Pancreas (tissue), 10 donors: Measurements from ENCODE around the gene ATRN. TPM values are rescaled to one million over a fixed set of nuclear protein-coding genes. Genes with fewer than 3 reads are reported as not detected.
"Not testable (repeated sequence)": the region's sequence is repeated elsewhere in the genome, so short reads cannot be mapped to it uniquely, and the experiment has no call there.

Experiments used
- ATAC-seq, 4 donors: fragments of 200-7000 bp; cut with Tn5 transposase; one replicate each; pipeline versions ENCODE4 v1.8.0 to v1.9.1; 2020; ENCODE audit warnings: mild to moderate bottlenecking in 4 of 4, moderate library complexity in 4 of 4
- DNase-seq, 6 donors: peaks; one replicate each; pipeline ENCODE4 v3.0.0-alpha.2; 2020
- FAIRE-seq: peaks from 2 replicates; lab custom pipeline; 2012; peaks lifted over from hg19 to GRCh38; lab: Jason Lieb, UNC
- H3K27ac ChIP-seq, 4 donors: fragments of 200-600 bp; sonication (generic); 1 replicate in 3 of 4; 2 replicates in 1 of 4; pipeline versions ENCODE4 v1.5.0 to v1.8.0; 2020
- H3K27me3 ChIP-seq, 4 donors: fragments of 200-600 bp; one replicate each; pipeline ENCODE4 v1.8.0; 2021
- H3K36me3 ChIP-seq, 3 donors: fragments of 200-600 bp; sonication (generic) in 1 of 3; one replicate each; pipeline versions ENCODE4 v1.5.0 to v1.8.0; 2020 to 2021
- H3K4me1 ChIP-seq, 3 donors: fragments of 200-600 bp; one replicate each; pipeline ENCODE4 v1.8.0; 2021
- H3K4me3 ChIP-seq, 4 donors: fragments of 200-600 bp; sonication (generic) in 2 of 4; one replicate each; pipeline versions ENCODE4 v1.5.0 to v1.8.0; 2020 to 2021
- H3K9me3 ChIP-seq, 4 donors: fragments of 200-600 bp; one replicate each; pipeline ENCODE4 v1.8.0; 2021
- CTCF ChIP-seq, 4 donors: fragments of 200-600 bp; sonication (generic) in 3 of 4; IDR thresholded peaks; one replicate each; pipeline versions ENCODE4 v1.5.0 to v1.8.0; 2021; ENCODE audit warnings: antibody characterized with exemption in 4 of 4
- WGBS, 2 donors: extraction: QIAGEN DNeasy Blood & Tissue Kit; methylation state at CpG; one replicate each; pipeline ENCODE4 v1.1.7; 2013; 5-methylcytosine and 5-hydroxymethylcytosine counted together
- intact Hi-C, 3 donors: fragments of 100-400 bp; cut with DNase I; formaldehyde crosslinking; loops; one replicate each; pipeline versions ENCODE4 v1.11.1 to v1.14.2; 2022
- polyA plus RNA-seq, 2 donors: library from polyadenylated mRNA; stranded (reverse); fragments of 200-250 nt; gene quantifications; one replicate each; pipeline ENCODE4 v1.2.3, GENCODE V29; 2013
- total RNA-seq, 6 donors: library from RNA; stranded (reverse); fragmentation: NEBNext Ultra II Directional in 4 of 6; extraction: Animal tissue kit (Norgen Biotek cat#: 25700) in 4 of 6; gene quantifications; one replicate each; pipeline versions ENCODE4 v1.2.1 to v1.2.4, GENCODE V29; 2021 to 2023
- donor health status: healthy with polysubstance abuse.
- donor health status: DM: no; HTN: no; CAD: no; lungs with moderate emphysema.
- donor health status: DM: no; HTN: no; CAD: no.
- donor health status: control.
- donor health status: control.
- donor health status: Bipolar disorder and iron deficiency.
- donor health status: DM: yes; HTN: yes; CAD: no.
- donor health status: DM: no; HTN: no; CAD: no.
- donor health status: DM: no; HTN: no; CAD: no.
- donor health status: DM: yes; HTN: yes; CAD: no.

The ATRN gene
- total and polyA plus RNA-seq, 8 donors: 3.6 to 30.4 (median 20.6) TPM

GRCh38 chr20:3521852-3522740 is 51.3 kb downstream of the ATRN start:
- intact Hi-C loops: no loop called here
- Histone ChIP-seq H3K27ac (no peak overlapping the region), H3K4me1 (no peaks in the 10 kb centered on the region), H3K27me3 (no peaks in the 10 kb centered on the region), H3K4me3 (no peak overlapping the region), H3K9me3 (no peaks in the 10 kb centered on the region), H3K36me3 (no peaks in the 10 kb centered on the region)
- no peak for ATAC-seq
- DNase-seq: no peak
- no peak for FAIRE-seq
- WGBS, 2 donors: 91 to 93% methylated on average over 5 of the region's 5 CpGs
- no peak for TF ChIP-seq CTCF (IDR thresholded peaks at IDR 0.05)

GRCh38 chr20:3524696-3525095 is 53.9 kb downstream of the ATRN start:
- DNase-seq, FAIRE-seq, intact Hi-C loops, ATAC-seq, H3K27ac ChIP-seq, H3K9me3 ChIP-seq, H3K4me3 ChIP-seq, H3K36me3 ChIP-seq, H3K4me1 ChIP-seq, H3K27me3 ChIP-seq: not testable (repeated sequence)
- 92 to 95% methylated on average over 5 of the region's 5 CpGs for WGBS, 2 donors

GRCh38 chr20:3532089-3532615 is 61.3 kb downstream of the ATRN start:
- TF ChIP-seq CTCF (IDR thresholded peaks at IDR 0.05): no peak
- ATAC-seq: no peak
- H3K9me3 ChIP-seq: no peaks in the 10 kb centered on the region
- H3K4me1 ChIP-seq: no peaks in the 10 kb centered on the region
- no peak overlapping the region for H3K4me3 ChIP-seq
- intact Hi-C loops: no loop called here
- H3K27me3 ChIP-seq: no peaks in the 10 kb centered on the region
- FAIRE-seq: no peak
- 91 to 96% methylated on average over 3 of the region's 3 CpGs for WGBS, 2 donors
- no peaks in the 10 kb centered on the region for H3K36me3 ChIP-seq
- no peak for DNase-seq
- H3K27ac ChIP-seq: no peak overlapping the region

- H3K27me3 ChIP-seq, FAIRE-seq, ATAC-seq, H3K36me3 ChIP-seq, H3K4me3 ChIP-seq, H3K9me3 ChIP-seq, intact Hi-C loops, DNase-seq, H3K27ac ChIP-seq: not testable (repeated sequence)
- 75 to 88% methylated on average over 1 of the region's 1 CpG for WGBS, 2 donors
- peaks cover 8 to 11% (median 11%) of the 10 kb centered on the region in 3 donors for H3K4me1 ChIP-seq
These were observed 66.9 kb downstream of the ATRN start for GRCh38 chr20:3537733-3538132.

GRCh38 chr20:3539311-3540107 is 68.7 kb downstream of the ATRN start:
- no peaks in the 10 kb centered on the region for H3K27me3 ChIP-seq
- H3K4me1 ChIP-seq: peaks cover 8 to 16% (median 11%) of the 10 kb centered on the region in 3 donors
- FAIRE-seq (no peak), ATAC-seq (peak in 1 of 4 donors; percentile 19), DNase-seq (no peak)
- 63 to 74% methylated on average over 3 of the region's 3 CpGs for WGBS, 2 donors
- no peak for TF ChIP-seq CTCF (IDR thresholded peaks at IDR 0.05)
- no peaks in the 10 kb centered on the region for H3K9me3 ChIP-seq
- intact Hi-C loops: no loop called here
- no peak overlapping the region for H3K4me3 ChIP-seq
- peak overlapping the region in 2 of 4 donors; percentile 1 to 59 for H3K27ac ChIP-seq
- no peaks in the 10 kb centered on the region for H3K36me3 ChIP-seq
